Activated T-helper 2 cell treated with anti-CD3 and anti-CD28 coated beads, Interferon-gamma antibody, Interleukin-2, Interleukin-4, amounts not matched to agents 10 μg/mL and 5 μg/mL and 100 μg/mL, durations not matched to agents 14 hours and 24 hours and 36 hours (primary cell): ENCODE measurements around the gene CHAT. TPM values are rescaled to one million over a fixed set of nuclear protein-coding genes. Genes with fewer than 3 reads are reported as not detected.

ENCODE experiments used
- DNase-seq: peaks from one replicate; pipeline ENCODE4 v3.0.0; 2021; ENCODE audit warnings: low spot score
- H3K27ac Mint-ChIP-seq: one replicate; pipeline ENCODE4 v1.8.0; 2021; ENCODE audit warnings: mixed read lengths
- H3K27me3 Mint-ChIP-seq: one replicate; pipeline ENCODE4 v1.8.0; 2021; ENCODE audit warnings: low read depth, mixed read lengths
- H3K36me3 Mint-ChIP-seq: one replicate; pipeline ENCODE4 v1.8.0; 2021; ENCODE audit warnings: low read depth, mixed read lengths
- H3K4me1 Mint-ChIP-seq: one replicate; pipeline ENCODE4 v1.8.0; 2021; ENCODE audit warnings: low read depth, mixed read lengths
- H3K4me3 Mint-ChIP-seq: one replicate; pipeline ENCODE4 v1.8.0; 2021; ENCODE audit warnings: low read depth, mild to moderate bottlenecking, moderate library complexity, mixed read lengths
- H3K9me3 Mint-ChIP-seq: one replicate; pipeline ENCODE4 v1.8.0; 2021; ENCODE audit warnings: mixed read lengths
- intact Hi-C: fragments of 100-400 bp; cut with micrococcal nuclease; formaldehyde crosslinking; loops from one replicate; pipeline ENCODE4 v1.15.1; 2023
- total RNA-seq: library from RNA; stranded (reverse); gene quantifications from 2 replicates; pipeline ENCODE4 v1.2.3, GENCODE V29; 2022

The CHAT gene
- 2.2 and 2.5 TPM in 2 replicates for total RNA-seq

GRCh38 chr10:49613882-49614241, at the start of gene CHAT:
CHAT (plus strand) TSS chr10:49614037; CDS start chr10:49614190, 153 bp downstream.
- peaks cover 65% of the 10 kb centered on the region for H3K27me3 Mint-ChIP-seq
- no peaks in the 10 kb centered on the region for H3K36me3 Mint-ChIP-seq
- no peak within 1 kb of the TSS for H3K27ac Mint-ChIP-seq
- H3K4me1 Mint-ChIP-seq, result peaks cover 9% of the 10 kb centered on the region
- DNase-seq, result no peak
- no peaks in the 10 kb centered on the region for H3K9me3 Mint-ChIP-seq
- intact Hi-C loops, result no loop called here
- H3K4me3 Mint-ChIP-seq, result peak within 1 kb of the TSS; percentile 32

- no peak for DNase-seq
- Mint-ChIP-seq H3K9me3 (peaks cover 14% of the 10 kb centered on the region), H3K36me3 (peaks cover 4% of the 10 kb centered on the region), H3K27me3 (no peaks in the 10 kb centered on the region), H3K4me1 (peaks cover 57% of the 10 kb centered on the region), H3K4me3 (no peak overlapping the region), H3K27ac (no peak overlapping the region)
- intact Hi-C loops, result no loop called here
Observed at GRCh38 chr10:49564461-49565009, 49.3 kb upstream of the CHAT start.

GRCh38 chr10:49567810-49568209, 46.0 kb upstream of the CHAT start:
- no peak for DNase-seq
- Mint-ChIP-seq H3K4me3 (peak overlapping the region; percentile 30), H3K9me3 (peaks cover 11% of the 10 kb centered on the region), H3K4me1 (peaks cover 53% of the 10 kb centered on the region), H3K27me3 (no peaks in the 10 kb centered on the region), H3K36me3 (peaks cover 7% of the 10 kb centered on the region), H3K27ac (peak overlapping the region; percentile 84)
- intact Hi-C loops, result no loop called here

GRCh38 chr10:49568235-49568634, 45.6 kb upstream of the CHAT start:
- Mint-ChIP-seq H3K27ac (peak overlapping the region; percentile 84), H3K27me3 (no peaks in the 10 kb centered on the region), H3K36me3 (peaks cover 7% of the 10 kb centered on the region), H3K4me1 (peaks cover 53% of the 10 kb centered on the region), H3K4me3 (peak overlapping the region; percentile 30), H3K9me3 (peaks cover 11% of the 10 kb centered on the region)
- no peak for DNase-seq
- intact Hi-C loops, result no loop called here

GRCh38 chr10:49569031-49569631, 44.7 kb upstream of the CHAT start:
- intact Hi-C loops, result loop anchor here (1.0 kb wide), 2 partner anchors 19 to 30 kb away; partner anchors contain the start of gene ERCC6
- H3K27ac Mint-ChIP-seq, result peak overlapping the region; percentile 84
- peaks cover 11% of the 10 kb centered on the region for H3K9me3 Mint-ChIP-seq

GRCh38 chr10:49571388-49571787, 42.4 kb upstream of the CHAT start:
- peaks cover 11% of the 10 kb centered on the region for H3K9me3 Mint-ChIP-seq
- no peak overlapping the region for H3K4me3 Mint-ChIP-seq
- H3K27me3 Mint-ChIP-seq, result no peaks in the 10 kb centered on the region
- peaks cover 59% of the 10 kb centered on the region for H3K4me1 Mint-ChIP-seq
- peak overlapping the region; percentile 15 for H3K27ac Mint-ChIP-seq
- intact Hi-C loops, result no loop called here
- no peak for DNase-seq
- H3K36me3 Mint-ChIP-seq, result peaks cover 7% of the 10 kb centered on the region

More at GRCh38 chr10:49569031-49569631, 44.7 kb upstream of the CHAT start:
- no peak for DNase-seq
- Mint-ChIP-seq H3K4me1 (peaks cover 60% of the 10 kb centered on the region), H3K36me3 (peaks cover 7% of the 10 kb centered on the region), H3K4me3 (peak overlapping the region; percentile 30), H3K27me3 (no peaks in the 10 kb centered on the region)

- Mint-ChIP-seq H3K9me3 (peaks cover 4% of the 10 kb centered on the region), H3K27me3 (no peaks in the 10 kb centered on the region), H3K27ac (no peak overlapping the region), H3K4me1 (peaks cover 61% of the 10 kb centered on the region), H3K4me3 (no peak overlapping the region), H3K36me3 (peaks cover 3% of the 10 kb centered on the region)
- no peak for DNase-seq
- intact Hi-C loops, result no loop called here
Observed at GRCh38 chr10:49572594-49573114, 41.2 kb upstream of the CHAT start.

- H3K4me3 Mint-ChIP-seq, result no peak overlapping the region
- H3K9me3 Mint-ChIP-seq, result no peaks in the 10 kb centered on the region
- no peak overlapping the region for H3K27ac Mint-ChIP-seq
- H3K36me3 Mint-ChIP-seq, result no peaks in the 10 kb centered on the region
- no peak for DNase-seq
- H3K4me1 Mint-ChIP-seq, result peaks cover 39% of the 10 kb centered on the region
- H3K27me3 Mint-ChIP-seq, result no peaks in the 10 kb centered on the region
- intact Hi-C loops, result no loop called here
Observed at GRCh38 chr10:49575489-49576072, 38.3 kb upstream of the CHAT start.

- peaks cover 37% of the 10 kb centered on the region for H3K4me1 Mint-ChIP-seq
- intact Hi-C loops, result no loop called here
- H3K9me3 Mint-ChIP-seq, result no peaks in the 10 kb centered on the region
- H3K27me3 Mint-ChIP-seq, result peaks cover 4% of the 10 kb centered on the region
- no peak for DNase-seq
- no peaks in the 10 kb centered on the region for H3K36me3 Mint-ChIP-seq
- peak overlapping the region; percentile 54 for H3K27ac Mint-ChIP-seq
- no peak overlapping the region for H3K4me3 Mint-ChIP-seq
Observed at GRCh38 chr10:49577182-49577925, 36.5 kb upstream of the CHAT start.

GRCh38 chr10:49578392-49578791, 35.4 kb upstream of the CHAT start:
- intact Hi-C loops, result no loop called here
- H3K27me3 Mint-ChIP-seq, result peaks cover 7% of the 10 kb centered on the region

GRCh38 chr10:49579621-49580020, 34.2 kb upstream of the CHAT start:
- DNase-seq, result no peak
- Mint-ChIP-seq H3K4me1 (peaks cover 27% of the 10 kb centered on the region), H3K27me3 (peaks cover 17% of the 10 kb centered on the region), H3K4me3 (no peak overlapping the region), H3K27ac (no peak overlapping the region), H3K9me3 (no peaks in the 10 kb centered on the region), H3K36me3 (no peaks in the 10 kb centered on the region)
- intact Hi-C loops, result no loop called here

More at GRCh38 chr10:49578392-49578791, 35.4 kb upstream of the CHAT start:
- Mint-ChIP-seq H3K36me3 (no peaks in the 10 kb centered on the region), H3K4me3 (no peak overlapping the region), H3K4me1 (peaks cover 34% of the 10 kb centered on the region), H3K27ac (no peak overlapping the region), H3K9me3 (no peaks in the 10 kb centered on the region)
- no peak for DNase-seq

GRCh38 chr10:49585387-49585786, 28.4 kb upstream of the CHAT start:
- Mint-ChIP-seq H3K4me1 (peaks cover 12% of the 10 kb centered on the region), H3K27ac (no peak overlapping the region), H3K4me3 (no peak overlapping the region), H3K27me3 (peaks cover 27% of the 10 kb centered on the region), H3K9me3 (peaks cover 15% of the 10 kb centered on the region), H3K36me3 (no peaks in the 10 kb centered on the region)
- intact Hi-C loops, result no loop called here
- no peak for DNase-seq
